ENCODE measurements around the gene FAM72C.
"Not testable (repeated sequence)": the region's sequence is repeated elsewhere in the genome, so short reads cannot be mapped to it uniquely, and the experiment has no call there.

DNA sequence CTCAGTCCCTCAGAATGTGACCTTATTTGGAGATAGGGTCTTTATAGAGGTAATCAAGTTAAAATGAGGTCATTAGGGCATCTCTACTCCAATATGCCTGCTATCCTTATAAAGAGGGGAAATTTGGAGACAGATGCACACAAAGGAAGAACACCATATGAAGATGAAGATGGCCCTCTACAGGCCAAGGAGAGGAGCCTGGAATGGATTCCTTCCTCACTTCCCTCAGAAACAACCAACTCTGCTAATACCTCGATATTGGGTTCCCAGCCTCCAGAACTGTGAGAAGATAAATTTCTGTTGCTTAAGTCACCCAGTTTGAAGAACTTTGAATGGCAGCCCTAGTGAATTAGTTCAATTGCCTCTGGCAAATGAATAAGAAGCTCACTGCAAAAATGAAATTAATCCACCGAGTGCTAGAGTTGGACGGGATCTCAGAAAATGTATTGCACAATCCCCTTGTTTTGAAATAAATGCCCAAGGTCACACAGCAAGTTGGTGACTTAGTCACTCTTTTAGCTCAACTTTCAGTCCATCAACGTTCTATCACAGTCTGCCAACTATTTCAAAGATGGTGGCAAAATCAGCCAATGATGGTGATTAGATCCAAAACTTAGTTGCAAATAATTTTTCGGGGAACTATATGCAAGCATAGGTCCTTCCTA lies 27.1 kb downstream of the FAM72C start:
- TF ChIP-seq, protein P1, sequence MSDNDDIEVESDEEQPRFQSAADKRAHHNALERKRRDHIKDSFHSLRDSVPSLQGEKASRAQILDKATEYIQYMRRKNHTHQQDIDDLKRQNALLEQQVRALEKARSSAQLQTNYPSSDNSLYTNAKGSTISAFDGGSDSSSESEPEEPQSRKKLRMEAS (IDR thresholded peaks at IDR 0.05; ENCODE audit: low read depth, low read length) = not testable (repeated sequence)
- TF ChIP-seq, protein P2, sequence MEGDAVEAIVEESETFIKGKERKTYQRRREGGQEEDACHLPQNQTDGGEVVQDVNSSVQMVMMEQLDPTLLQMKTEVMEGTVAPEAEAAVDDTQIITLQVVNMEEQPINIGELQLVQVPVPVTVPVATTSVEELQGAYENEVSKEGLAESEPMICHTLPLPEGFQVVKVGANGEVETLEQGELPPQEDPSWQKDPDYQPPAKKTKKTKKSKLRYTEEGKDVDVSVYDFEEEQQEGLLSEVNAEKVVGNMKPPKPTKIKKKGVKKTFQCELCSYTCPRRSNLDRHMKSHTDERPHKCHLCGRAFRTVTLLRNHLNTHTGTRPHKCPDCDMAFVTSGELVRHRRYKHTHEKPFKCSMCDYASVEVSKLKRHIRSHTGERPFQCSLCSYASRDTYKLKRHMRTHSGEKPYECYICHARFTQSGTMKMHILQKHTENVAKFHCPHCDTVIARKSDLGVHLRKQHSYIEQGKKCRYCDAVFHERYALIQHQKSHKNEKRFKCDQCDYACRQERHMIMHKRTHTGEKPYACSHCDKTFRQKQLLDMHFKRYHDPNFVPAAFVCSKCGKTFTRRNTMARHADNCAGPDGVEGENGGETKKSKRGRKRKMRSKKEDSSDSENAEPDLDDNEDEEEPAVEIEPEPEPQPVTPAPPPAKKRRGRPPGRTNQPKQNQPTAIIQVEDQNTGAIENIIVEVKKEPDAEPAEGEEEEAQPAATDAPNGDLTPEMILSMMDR (IDR thresholded peaks at IDR 0.05; ENCODE audit: low read depth, low read length) = not testable (repeated sequence)
- TF ChIP-seq POLR2A (IDR thresholded peaks at IDR 0.05; ENCODE audit: extremely low read depth, insufficient read length); MYC (IDR thresholded peaks at IDR 0.05; ENCODE audit: low read depth, low read length): not testable (repeated sequence)

All from NB4 (cell line).